Breast epithelium (tissue), 3 donors: ENCODE results near the gene BNC2.

ENCODE experiments used
- CTCF ChIP-seq, 3 donors: fragments of 450-650 bp; IDR thresholded peaks; one replicate each; pipeline ENCODE4 v1.5.1; 2016 to 2017; ENCODE audit warnings: antibody characterized with exemption in 3 of 3, mild to moderate bottlenecking in 3 of 3, moderate library complexity in 3 of 3
- POLR2A ChIP-seq: fragments of 450-650 bp; IDR thresholded peaks from one replicate; pipeline ENCODE4 v1.6.1; 2016; ENCODE audit warnings: antibody characterized with exemption, mild to moderate bottlenecking, moderate library complexity

- no peak for TF ChIP-seq CTCF (IDR thresholded peaks at IDR 0.05)
- TF ChIP-seq POLR2A, result no peak
These were observed 53.0 kb downstream of the BNC2 start for GRCh38 chr9:16817514-16817913.
